Ascending aorta (tissue), 2 donors: Measurements from ENCODE around the gene RNF113B. TPM values are rescaled to one million over a fixed set of nuclear protein-coding genes. Genes with fewer than 3 reads are reported as not detected.

ENCODE experiments used
- DNase-seq, 2 donors: peaks; one replicate each; pipeline ENCODE4 v3.0.0-alpha.2; 2019; ENCODE audit warnings: low spot score in 2 of 2
- H3K27ac ChIP-seq, 2 donors: fragments of 200-600 bp; sonication (generic); one replicate each; pipeline ENCODE4 v1.5.1; 2016 to 2017; ENCODE audit warnings: mild to moderate bottlenecking in 1 of 2
- H3K27me3 ChIP-seq: fragments of 200-600 bp; sonication (generic); one replicate; pipeline ENCODE4 v1.5.1; 2017
- H3K36me3 ChIP-seq, 2 donors: fragments of 200-600 bp; sonication (generic); one replicate each; pipeline ENCODE4 v1.5.1; 2016
- H3K4me1 ChIP-seq, 2 donors: fragments of 200-600 bp; sonication (generic); one replicate each; pipeline ENCODE4 v1.5.1; 2016 to 2017; ENCODE audit warnings: mild to moderate bottlenecking in 1 of 2
- H3K4me3 ChIP-seq, 2 donors: fragments of 200-600 bp; sonication (generic); one replicate each; pipeline ENCODE4 v1.5.1; 2016 to 2017; ENCODE audit warnings: mild to moderate bottlenecking in 1 of 2
- H3K9me3 ChIP-seq, 2 donors: fragments of 200-600 bp; sonication (generic); one replicate each; pipeline ENCODE4 v1.5.1; 2016
- intact Hi-C: fragments of 100-400 bp; cut with DNase I; formaldehyde crosslinking; loops from one replicate; pipeline ENCODE4 v1.15.1; 2023
- total RNA-seq: library from RNA; depleted of rRNA; stranded (reverse); fragments of >200 nt; gene quantifications from one replicate; pipeline ENCODE4 v1.1.0, GENCODE V29; 2016
- TF ChIP-seq, protein P1 (sequence below), 3 experiments: fragments of 200-600 bp in 2 of 3; fragments of 450-650 bp in 1 of 3; sonication (generic) in 2 of 3; IDR thresholded peaks; one replicate each; pipeline ENCODE4 v1.5.1; 2016 to 2019; ENCODE audit warnings: antibody characterized with exemption in 3 of 3, mild to moderate bottlenecking in 1 of 3, moderate library complexity in 1 of 3

The RNF113B gene
- total RNA-seq, 1 donor from 2014 or later = not detected

DNA sequence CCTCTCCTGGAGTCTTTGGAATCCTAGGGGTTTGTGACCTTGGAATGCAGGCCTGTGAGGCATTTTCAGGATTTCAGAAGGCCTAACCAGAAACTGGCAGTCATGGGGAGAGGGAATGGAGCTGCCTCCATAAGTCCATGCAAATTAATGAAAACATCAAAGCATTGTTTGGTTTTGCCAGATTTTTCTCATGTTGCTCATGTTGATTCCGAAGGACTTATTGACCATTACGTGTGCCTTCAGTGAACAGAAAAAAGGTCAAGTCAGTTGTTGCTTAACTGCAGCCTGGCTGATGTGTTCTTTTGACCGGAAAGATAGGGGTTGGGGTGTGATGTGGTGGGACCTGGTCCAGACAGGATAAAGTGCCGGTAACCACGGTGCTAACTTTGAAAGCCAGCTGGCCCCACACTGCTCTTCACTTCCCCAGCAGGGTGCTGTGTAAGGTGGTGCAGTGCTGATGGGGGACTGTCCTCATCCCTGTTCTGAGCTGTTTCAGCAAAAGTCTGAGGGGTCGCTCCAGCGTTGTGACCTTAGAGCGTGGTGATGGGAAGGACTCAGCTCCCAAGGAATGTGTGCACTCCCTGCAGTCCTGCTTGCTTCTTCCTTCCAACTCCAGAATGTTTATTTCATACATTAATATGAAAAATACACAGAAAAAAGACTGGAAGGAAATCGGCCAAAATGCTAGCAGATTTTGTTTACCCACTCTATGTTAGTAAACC is 3.5 kb downstream of the RNF113B start:
- H3K27ac ChIP-seq = peak overlapping the region in 1 of 2 donors; percentile 23
- no peak for DNase-seq
- no peaks in the 10 kb centered on the region for H3K27me3 ChIP-seq

DNA sequence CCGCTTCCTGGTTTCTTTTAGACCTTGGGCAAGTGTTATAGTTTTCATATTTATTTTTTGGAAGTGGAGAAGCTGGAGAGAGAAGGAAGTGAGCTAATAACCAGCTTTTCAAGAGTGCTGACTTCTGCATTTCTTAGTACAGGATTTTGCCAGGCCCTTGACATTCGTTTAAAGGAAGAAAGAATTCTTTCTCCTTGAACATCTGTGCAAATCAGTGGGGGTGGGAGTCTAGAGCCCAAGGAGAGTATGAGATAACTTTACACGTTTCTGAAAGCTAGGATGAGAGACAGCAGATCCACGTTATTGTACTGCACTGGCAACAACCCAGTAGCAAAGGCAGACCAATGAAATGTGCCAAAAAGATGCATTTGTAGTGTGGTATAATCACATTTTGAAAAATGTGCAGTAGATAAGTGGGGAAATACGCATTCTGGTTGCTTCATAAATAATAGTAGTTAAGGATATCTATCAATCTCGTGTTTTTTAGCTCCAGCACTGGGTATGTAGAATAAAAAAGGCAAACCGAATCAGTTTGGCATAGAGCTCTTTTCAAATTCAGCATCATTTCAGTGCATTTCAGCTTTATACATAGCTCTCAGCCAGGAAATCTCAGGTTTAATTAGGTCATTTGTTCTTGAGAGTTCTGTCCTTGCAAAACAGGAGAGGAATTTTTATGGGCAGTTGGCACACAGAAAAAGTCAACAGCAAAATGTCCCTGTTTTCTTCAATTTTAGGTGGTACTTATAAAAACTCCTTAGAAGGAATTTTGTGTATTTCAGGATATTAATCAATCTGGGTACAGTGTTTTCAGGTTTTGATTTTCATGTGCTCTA is 4.3 kb downstream of the RNF113B start:
- Histone ChIP-seq H3K27ac (peak overlapping the region in 1 of 2 donors; percentile 23), H3K27me3 (no peaks in the 10 kb centered on the region), H3K9me3 (no peaks in the 10 kb centered on the region), H3K4me1 (peaks cover 3 to 15% of the 10 kb centered on the region in 2 donors), H3K4me3 (no peak overlapping the region), H3K36me3 (no peaks in the 10 kb centered on the region)
- intact Hi-C loops = no loop called here
- DNase-seq = no peak
- TF ChIP-seq, protein P1, sequence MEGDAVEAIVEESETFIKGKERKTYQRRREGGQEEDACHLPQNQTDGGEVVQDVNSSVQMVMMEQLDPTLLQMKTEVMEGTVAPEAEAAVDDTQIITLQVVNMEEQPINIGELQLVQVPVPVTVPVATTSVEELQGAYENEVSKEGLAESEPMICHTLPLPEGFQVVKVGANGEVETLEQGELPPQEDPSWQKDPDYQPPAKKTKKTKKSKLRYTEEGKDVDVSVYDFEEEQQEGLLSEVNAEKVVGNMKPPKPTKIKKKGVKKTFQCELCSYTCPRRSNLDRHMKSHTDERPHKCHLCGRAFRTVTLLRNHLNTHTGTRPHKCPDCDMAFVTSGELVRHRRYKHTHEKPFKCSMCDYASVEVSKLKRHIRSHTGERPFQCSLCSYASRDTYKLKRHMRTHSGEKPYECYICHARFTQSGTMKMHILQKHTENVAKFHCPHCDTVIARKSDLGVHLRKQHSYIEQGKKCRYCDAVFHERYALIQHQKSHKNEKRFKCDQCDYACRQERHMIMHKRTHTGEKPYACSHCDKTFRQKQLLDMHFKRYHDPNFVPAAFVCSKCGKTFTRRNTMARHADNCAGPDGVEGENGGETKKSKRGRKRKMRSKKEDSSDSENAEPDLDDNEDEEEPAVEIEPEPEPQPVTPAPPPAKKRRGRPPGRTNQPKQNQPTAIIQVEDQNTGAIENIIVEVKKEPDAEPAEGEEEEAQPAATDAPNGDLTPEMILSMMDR (IDR thresholded peaks at IDR 0.05) = no peak

More for the DNA sequence above, 3.5 kb downstream of the RNF113B start:
- H3K36me3 ChIP-seq = no peaks in the 10 kb centered on the region
- TF ChIP-seq, protein P1 (IDR thresholded peaks at IDR 0.05) = no peak
- no peak overlapping the region for H3K4me3 ChIP-seq
- intact Hi-C loops = no loop called here
- H3K4me1 ChIP-seq = peaks cover 3 to 15% of the 10 kb centered on the region in 2 donors
- no peaks in the 10 kb centered on the region for H3K9me3 ChIP-seq

DNA sequence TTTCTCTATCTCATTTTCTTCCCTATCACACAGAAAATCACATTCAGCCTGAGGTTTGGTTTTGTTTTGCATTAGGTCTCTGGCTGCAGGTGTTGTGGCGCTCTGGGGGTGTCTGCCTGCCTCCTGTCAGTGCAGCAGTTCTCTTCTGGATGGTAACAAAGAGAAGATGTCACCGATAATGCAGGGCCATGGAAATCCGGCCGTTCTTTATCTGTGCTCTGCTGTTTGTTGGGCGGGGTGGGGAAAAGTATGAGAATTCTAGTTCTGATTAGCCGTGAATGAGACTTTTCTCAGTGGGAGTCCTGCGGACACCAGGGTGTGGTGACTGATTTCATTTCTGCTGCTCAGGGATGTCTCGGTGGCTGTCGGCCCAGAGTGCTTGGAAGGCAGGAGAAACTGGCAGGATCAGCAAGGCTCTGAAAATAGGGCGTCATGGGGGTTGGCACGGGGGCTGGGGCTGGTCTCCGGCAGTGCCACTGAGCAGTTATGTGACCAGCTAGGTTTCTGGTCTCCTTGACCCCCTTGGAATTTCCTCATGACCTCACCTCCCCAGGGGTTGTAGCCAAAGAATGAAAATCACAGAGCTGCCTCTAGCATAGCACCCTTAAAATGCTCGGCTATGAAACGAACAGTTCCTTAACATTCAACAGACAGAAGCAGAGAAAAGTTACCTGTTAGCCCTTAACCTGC is 5.0 kb downstream of the RNF113B start:
- no peak for DNase-seq
- TF ChIP-seq, protein P1 (IDR thresholded peaks at IDR 0.05) = no peak
- no peaks in the 10 kb centered on the region for H3K27me3 ChIP-seq
- H3K27ac ChIP-seq = peak overlapping the region in 1 of 2 donors; percentile 20
- H3K36me3 ChIP-seq = no peaks in the 10 kb centered on the region
- H3K4me3 ChIP-seq = peak overlapping the region in 1 of 2 donors; percentile 16
- H3K4me1 ChIP-seq = peaks cover 3 to 15% of the 10 kb centered on the region in 2 donors
- intact Hi-C loops = no loop called here
- H3K9me3 ChIP-seq = no peaks in the 10 kb centered on the region

DNA sequence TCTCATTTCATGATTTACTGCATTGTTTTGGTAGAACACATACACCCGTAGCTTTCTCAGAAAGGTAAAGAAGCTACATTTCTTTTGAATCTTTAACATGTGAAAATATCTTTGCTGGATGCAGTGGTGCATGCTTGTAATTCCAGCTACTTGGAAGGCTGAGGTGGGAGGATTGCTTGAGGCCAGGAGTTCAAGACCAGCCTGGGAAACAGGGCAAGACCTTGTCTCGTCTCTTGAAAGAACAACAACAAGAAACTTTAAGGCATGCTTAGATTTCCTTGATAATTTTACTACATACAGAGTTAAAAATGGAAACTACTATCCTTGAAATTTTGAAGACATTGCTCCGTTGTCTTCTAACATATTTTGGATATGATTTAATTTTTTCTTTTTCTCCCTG is 7.7 kb downstream of the RNF113B start:
- Histone ChIP-seq H3K36me3 (no peaks in the 10 kb centered on the region), H3K9me3 (no peaks in the 10 kb centered on the region), H3K4me3 (no peak overlapping the region), H3K27me3 (no peaks in the 10 kb centered on the region), H3K27ac (no peak overlapping the region), H3K4me1 (peaks cover 3 to 15% of the 10 kb centered on the region in 2 donors)
- TF ChIP-seq, protein P1 (IDR thresholded peaks at IDR 0.05) = no peak
- intact Hi-C loops = no loop called here
- DNase-seq = no peak

DNA sequence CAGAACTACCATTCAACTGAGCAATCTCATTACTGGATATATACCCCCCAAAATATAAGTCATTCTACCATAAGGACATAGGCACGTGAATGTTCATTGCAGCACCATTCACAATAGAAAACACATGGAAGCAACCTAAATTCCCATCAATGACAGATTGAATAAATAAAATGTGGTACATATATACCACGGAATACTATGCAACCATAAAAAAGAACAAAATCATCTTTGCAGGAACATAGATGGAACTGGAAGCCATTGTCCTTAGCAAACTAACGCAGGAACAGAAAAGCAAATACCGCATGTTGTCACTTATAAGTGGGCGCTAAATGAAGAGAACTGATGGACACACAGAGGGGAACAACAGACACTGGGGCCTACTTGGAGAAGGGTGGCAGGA is 14.1 kb downstream of the RNF113B start:
- TF ChIP-seq, protein P1 (IDR thresholded peaks at IDR 0.05) = no peak
- H3K36me3 ChIP-seq = no peaks in the 10 kb centered on the region
- intact Hi-C loops = no loop called here

More for the DNA sequence above, 14.1 kb downstream of the RNF113B start:
- H3K4me1 ChIP-seq = no peaks in the 10 kb centered on the region
- no peak overlapping the region for H3K27ac ChIP-seq
- no peak overlapping the region for H3K4me3 ChIP-seq
- no peak for DNase-seq
- no peaks in the 10 kb centered on the region for H3K27me3 ChIP-seq
- no peaks in the 10 kb centered on the region for H3K9me3 ChIP-seq
